Measurements from ENCODE around the gene TMEM170A.

DNA sequence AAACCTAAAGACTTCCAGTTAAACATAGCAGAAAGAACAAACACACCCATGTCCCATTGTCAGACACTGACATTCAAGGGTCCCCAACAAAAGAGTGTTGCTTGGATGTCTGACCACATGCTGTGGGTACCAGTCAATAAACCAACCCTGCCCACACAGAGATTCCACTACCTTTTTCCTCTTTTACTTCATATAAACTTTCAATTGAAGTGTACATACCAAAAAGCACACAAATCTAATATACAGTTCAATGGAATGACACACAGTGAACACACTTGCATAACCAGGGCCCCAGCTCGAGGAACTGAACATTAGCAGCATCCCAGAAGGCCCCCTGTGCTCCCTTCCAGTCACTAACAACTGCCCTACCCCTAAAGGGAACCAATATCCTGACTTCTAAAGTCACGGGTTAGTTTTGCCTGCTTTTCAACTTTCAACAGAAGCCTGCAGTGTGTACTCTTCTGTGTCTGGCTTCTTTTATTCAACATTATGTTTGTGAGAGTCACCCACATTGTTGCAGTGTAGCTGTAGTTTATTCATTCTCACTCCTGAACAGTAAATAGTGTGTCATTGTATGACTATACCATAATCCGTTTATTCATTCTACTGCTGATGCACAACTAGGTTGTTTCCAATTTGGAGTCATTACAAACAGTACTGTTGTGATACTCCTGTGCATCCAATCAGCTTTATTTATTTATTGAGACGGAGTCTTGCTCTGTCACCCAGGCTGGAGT is 49.2 kb downstream of the TMEM170A start:
- no peak for TF ChIP-seq EED (IDR thresholded peaks at IDR 0.05; ENCODE audit: low read depth)
- TF ChIP-seq, protein P1, sequence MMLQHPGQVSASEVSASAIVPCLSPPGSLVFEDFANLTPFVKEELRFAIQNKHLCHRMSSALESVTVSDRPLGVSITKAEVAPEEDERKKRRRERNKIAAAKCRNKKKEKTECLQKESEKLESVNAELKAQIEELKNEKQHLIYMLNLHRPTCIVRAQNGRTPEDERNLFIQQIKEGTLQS (IDR thresholded peaks at IDR 0.05; ENCODE audit: borderline replicate concordance, extremely low read depth, low read depth, low read length): no peak
- no peak for TF ChIP-seq POLR2AphosphoS5 (IDR thresholded peaks at IDR 0.05; ENCODE audit: low read length)
- TF ChIP-seq, protein P2, sequence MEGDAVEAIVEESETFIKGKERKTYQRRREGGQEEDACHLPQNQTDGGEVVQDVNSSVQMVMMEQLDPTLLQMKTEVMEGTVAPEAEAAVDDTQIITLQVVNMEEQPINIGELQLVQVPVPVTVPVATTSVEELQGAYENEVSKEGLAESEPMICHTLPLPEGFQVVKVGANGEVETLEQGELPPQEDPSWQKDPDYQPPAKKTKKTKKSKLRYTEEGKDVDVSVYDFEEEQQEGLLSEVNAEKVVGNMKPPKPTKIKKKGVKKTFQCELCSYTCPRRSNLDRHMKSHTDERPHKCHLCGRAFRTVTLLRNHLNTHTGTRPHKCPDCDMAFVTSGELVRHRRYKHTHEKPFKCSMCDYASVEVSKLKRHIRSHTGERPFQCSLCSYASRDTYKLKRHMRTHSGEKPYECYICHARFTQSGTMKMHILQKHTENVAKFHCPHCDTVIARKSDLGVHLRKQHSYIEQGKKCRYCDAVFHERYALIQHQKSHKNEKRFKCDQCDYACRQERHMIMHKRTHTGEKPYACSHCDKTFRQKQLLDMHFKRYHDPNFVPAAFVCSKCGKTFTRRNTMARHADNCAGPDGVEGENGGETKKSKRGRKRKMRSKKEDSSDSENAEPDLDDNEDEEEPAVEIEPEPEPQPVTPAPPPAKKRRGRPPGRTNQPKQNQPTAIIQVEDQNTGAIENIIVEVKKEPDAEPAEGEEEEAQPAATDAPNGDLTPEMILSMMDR (IDR thresholded peaks at IDR 0.05 in 2 of 3, conservative IDR thresholded peaks at IDR 0.05 in 1 of 3; ENCODE audit: control insufficient read depth in 2 of 3, extremely low read depth in 1 of 3, insufficient read depth in 1 of 3, low read depth in 3 of 3, low read length in 3 of 3): no peak
- TF ChIP-seq GABPA (IDR thresholded peaks at IDR 0.05; ENCODE audit: low read depth): no peak
- TF ChIP-seq TCF12 (IDR thresholded peaks at IDR 0.05; ENCODE audit: low read depth, low read length): no peak
- no peak for TF ChIP-seq JUND (IDR thresholded peaks at IDR 0.05; ENCODE audit: low read depth, low read length)
- TF ChIP-seq JUNB (IDR thresholded peaks at IDR 0.05): no peak
- no peak for TF ChIP-seq HDAC2 (IDR thresholded peaks at IDR 0.05)
- TF ChIP-seq RAD21 (IDR thresholded peaks at IDR 0.05; ENCODE audit: insufficient read depth, low read depth, low read length): no peak
- TF ChIP-seq EP300 (IDR thresholded peaks at IDR 0.05; ENCODE audit: borderline replicate concordance in 1 of 2, control insufficient read depth in 1 of 2, low read depth in 2 of 2, low read length in 2 of 2): no peak
